ENCODE results near the gene GATA6. TPM values are rescaled to one million over a fixed set of nuclear protein-coding genes. Genes with fewer than 3 reads are reported as not detected.

GATA6 gene
- total RNA-seq, 2 donors from 2014 or later: 41.8 to 114 TPM

- DNase-seq (peak in 1 of 4 donors; percentile 22), ATAC-seq (no peak)
- intact Hi-C loops (cut with DNase I): loop anchor here (10.0 kb wide), 2 partner anchors 179 to 391 kb away; no protein-coding TSS in a partner anchor
- Histone ChIP-seq H3K9me3 (no peaks in the 10 kb centered on the region), H3K36me3 (replicated peaks in 1 of 2; ENCODE audit: insufficient read depth in 1 of 2, low read depth in 2 of 2) (no peaks in the 10 kb centered on the region), H3K27ac (peak overlapping the region; percentile 95 to 100 (median 98)), H3K4me3 (peak overlapping the region; percentile 42 to 49), H3K27me3 (no peaks in the 10 kb centered on the region), H3K4me1 (peaks cover 20% of the 10 kb centered on the region)
- 11 to 17% methylated on average over 22 of the region's 22 CpGs for WGBS, 2 donors
- no peak for TF ChIP-seq POLR2A (IDR thresholded peaks at IDR 0.05)
These were observed 4.0 kb downstream of the GATA6 start for GRCh38 chr18:22173221-22173927.

- peak in 1 of 4 donors; percentile 37 for DNase-seq
- no peak for ATAC-seq
- no peaks in the 10 kb centered on the region for H3K27me3 ChIP-seq
- no peaks in the 10 kb centered on the region for H3K9me3 ChIP-seq
- intact Hi-C loops (cut with DNase I): loop anchor here (10.0 kb wide), 2 partner anchors 179 to 391 kb away; no protein-coding TSS in a partner anchor
- 4 to 11% methylated on average over 6 of the region's 6 CpGs for WGBS, 2 donors
- peak overlapping the region; percentile 25 to 100 (median 98) for H3K27ac ChIP-seq
- H3K4me3 ChIP-seq: peak overlapping the region in 1 of 2 donors; percentile 49
- H3K36me3 ChIP-seq (replicated peaks in 1 of 2; ENCODE audit: insufficient read depth in 1 of 2, low read depth in 2 of 2): no peaks in the 10 kb centered on the region
- H3K4me1 ChIP-seq: peaks cover 25% of the 10 kb centered on the region
- TF ChIP-seq POLR2A (IDR thresholded peaks at IDR 0.05): no peak
- no peak for TF ChIP-seq CTCF (IDR thresholded peaks at IDR 0.05)
These were observed 4.5 kb downstream of the GATA6 start for GRCh38 chr18:22173928-22174301.

GRCh38 chr18:22174341-22175145 lies 5.2 kb downstream of the GATA6 start:
- Histone ChIP-seq H3K9me3 (no peaks in the 10 kb centered on the region), H3K4me1 (peaks cover 32% of the 10 kb centered on the region), H3K27me3 (no peaks in the 10 kb centered on the region), H3K27ac (peak overlapping the region; percentile 25 to 100 (median 98)), H3K36me3 (replicated peaks in 1 of 2; ENCODE audit: insufficient read depth in 1 of 2, low read depth in 2 of 2) (no peaks in the 10 kb centered on the region), H3K4me3 (peak overlapping the region in 1 of 2 donors; percentile 13)
- intact Hi-C loops (cut with DNase I): loop anchor here (10.0 kb wide), 2 partner anchors 180 to 390 kb away; no protein-coding TSS in a partner anchor
- ATAC-seq: peak; percentile 16
- TF ChIP-seq POLR2A (IDR thresholded peaks at IDR 0.05) (no peak), CTCF (IDR thresholded peaks at IDR 0.05) (no peak)
- DNase-seq: peak in 3 of 4 donors; percentile 38 to 60 (median 60)
- 6 to 18% methylated on average over 6 of the region's 6 CpGs for WGBS, 2 donors

- Histone ChIP-seq H3K9me3 (no peaks in the 10 kb centered on the region), H3K4me3 (peak overlapping the region in 1 of 2 donors; percentile 13), H3K36me3 (replicated peaks in 1 of 2; ENCODE audit: insufficient read depth in 1 of 2, low read depth in 2 of 2) (no peaks in the 10 kb centered on the region), H3K27me3 (no peaks in the 10 kb centered on the region), H3K27ac (peak overlapping the region; percentile 59 to 100 (median 98)), H3K4me1 (peaks cover 40% of the 10 kb centered on the region)
- DNase-seq (no peak), ATAC-seq (peak; percentile 28)
- intact Hi-C loops (cut with DNase I): loop anchor here (10.0 kb wide), 2 partner anchors 181 to 389 kb away; no protein-coding TSS in a partner anchor
- 15 to 20% methylated on average over 4 of the region's 4 CpGs for WGBS, 2 donors
- TF ChIP-seq POLR2A (IDR thresholded peaks at IDR 0.05) (no peak), CTCF (IDR thresholded peaks at IDR 0.05) (no peak)
These were observed 6.0 kb downstream of the GATA6 start for GRCh38 chr18:22175346-22175745.

Data from body of pancreas (tissue), 4 donors.